GM23248 (cell line): Measurements from ENCODE around the gene PLD1. TPM values are rescaled to one million over a fixed set of nuclear protein-coding genes. Genes with fewer than 3 reads are reported as not detected.

ENCODE experiments used
- DNase-seq: peaks from one replicate; pipeline ENCODE4 v3.0.0-alpha.2; 2015
- H2AFZ ChIP-seq: fragments of 200-600 bp; sonication (generic); 2 replicates; pipeline ENCODE4 v1.6.1; 2016; ENCODE audit warnings: antibody characterized with exemption
- H3F3A ChIP-seq: fragments of 200-600 bp; sonication (generic); 2 replicates; pipeline ENCODE4 v1.6.1; 2016; ENCODE audit warnings: mild to moderate bottlenecking, antibody characterized with exemption, mixed run types; ENCODE audit not compliant: insufficient read depth
- H3K27ac ChIP-seq: fragments of 200-600 bp; sonication (generic); 2 replicates; pipeline ENCODE4 v1.5.1; 2016; ENCODE audit warnings: mild to moderate bottlenecking
- H3K27me3 ChIP-seq: fragments of 200-600 bp; sonication (generic); replicated peaks from 2 replicates; pipeline ENCODE4 v1.6.1; 2016; ENCODE audit warnings: mild to moderate bottlenecking; ENCODE audit not compliant: insufficient read depth
- H3K36me3 ChIP-seq: fragments of 200-600 bp; sonication (generic); 2 replicates; pipeline ENCODE4 v1.6.1; 2016; ENCODE audit warnings: low read depth, mild to moderate bottlenecking
- H3K4me1 ChIP-seq: fragments of 200-600 bp; sonication (generic); 2 replicates; pipeline ENCODE4 v1.6.1; 2016; ENCODE audit warnings: mild to moderate bottlenecking; ENCODE audit not compliant: insufficient read depth
- H3K4me2 ChIP-seq: fragments of 200-600 bp; sonication (generic); one replicate; pipeline ENCODE4 v1.6.1; 2016; ENCODE audit warnings: mild to moderate bottlenecking; ENCODE audit not compliant: unreplicated experiment
- H3K4me3 ChIP-seq: fragments of 200-600 bp; sonication (generic); 2 replicates; pipeline ENCODE4 v1.5.1; 2016; ENCODE audit warnings: mild to moderate bottlenecking
- H3K79me2 ChIP-seq: fragments of 200-600 bp; sonication (generic); 2 replicates; pipeline ENCODE4 v1.6.1; 2016; ENCODE audit warnings: mild to moderate bottlenecking; ENCODE audit not compliant: insufficient read depth
- H3K9ac ChIP-seq: fragments of 200-600 bp; sonication (generic); 2 replicates; pipeline ENCODE4 v1.6.1; 2016; ENCODE audit warnings: mild to moderate bottlenecking
- H3K9me2 ChIP-seq: fragments of 200-600 bp; sonication (generic); 2 replicates; pipeline ENCODE4 v1.6.1; 2016; ENCODE audit warnings: mixed run types, mild to moderate bottlenecking, moderate library complexity; ENCODE audit not compliant: insufficient read depth
- H3K9me3 ChIP-seq: fragments of 200-600 bp; sonication (generic); one replicate; pipeline ENCODE4 v1.6.1; 2017; ENCODE audit warnings: low read depth
- H4K20me1 ChIP-seq: fragments of 200-600 bp; sonication (generic); 2 replicates; pipeline ENCODE4 v1.6.0; 2016; ENCODE audit not compliant: insufficient read depth
- EZH2 ChIP-seq: fragments of 200-600 bp; sonication (generic); IDR thresholded peaks from 2 replicates; pipeline ENCODE4 v1.6.1; 2018; ENCODE audit warnings: antibody characterized with exemption, mild to moderate bottlenecking; ENCODE audit not compliant: insufficient read depth, poor library complexity, severe bottlenecking
- EZH2phosphoT487 ChIP-seq: fragments of 200-600 bp; sonication (generic); IDR thresholded peaks from 2 replicates; pipeline ENCODE4 v1.6.1; 2018; ENCODE audit warnings: antibody characterized with exemption, moderate library complexity, mild to moderate bottlenecking, low read depth; ENCODE audit not compliant: insufficient read depth
- WGBS, 2 experiments: methylation state at CpG; one replicate each; pipeline ENCODE4 v1.1.6; 2015 to 2017; ENCODE audit warnings: low lambda C conversion rate in 2 of 2, low coverage in 1 of 2; ENCODE audit errors: missing lambda C conversion rate in 2 of 2; 5-methylcytosine and 5-hydroxymethylcytosine counted together
- in situ Hi-C: fragments of 300-500 bp; cut with MboI; formaldehyde crosslinking; loops from 2 replicates; pipeline ENCODE4 v1.15.0; 2020
- polyA plus RNA-seq: library from polyadenylated mRNA; unstranded; fragments of >200 nt; fragmentation: Nextera tagmentation; extraction: Ambion mirVana; gene quantifications from 2 replicates; pipeline ENCODE4 v1.2.1, GENCODE V29; 2016
- total RNA-seq: library from RNA; depleted of rRNA; stranded (reverse); fragments of >200 nt; shearing (Covaris generic); gene quantifications from 2 replicates; pipeline ENCODE4 v1.2.3, GENCODE V29; 2014

PLD1 gene
- total and polyA plus RNA-seq, 2 experiments from 2014 or later = 3.0 to 4.6 TPM

GRCh38 chr3:171782617-171783016 is 27.7 kb downstream of the PLD1 start:
- H3K4me2 ChIP-seq = no peak overlapping the region

GRCh38 chr3:171781711-171782127 is 28.6 kb downstream of the PLD1 start:
- DNase-seq = peak; percentile 49
- H4K20me1 ChIP-seq = no peaks in the 10 kb centered on the region
- H3K27me3 ChIP-seq = no peaks in the 10 kb centered on the region
- 52 to 67% methylated on average over 4 of the region's 4 CpGs for WGBS, 2 experiments
- no peaks in the 10 kb centered on the region for H3K9me3 ChIP-seq
- no peaks in the 10 kb centered on the region for H3K36me3 ChIP-seq
- TF ChIP-seq EZH2 = no peak
- no peak for TF ChIP-seq EZH2phosphoT487
- no peaks in the 10 kb centered on the region for H3K9me2 ChIP-seq
- H2AFZ ChIP-seq = no peak overlapping the region
- H3K4me3 ChIP-seq = no peak overlapping the region
- H3K4me1 ChIP-seq = peaks cover 15% of the 10 kb centered on the region
- H3K9ac ChIP-seq = no peak overlapping the region
- in situ Hi-C loops = no loop called here
- H3K79me2 ChIP-seq = no peaks in the 10 kb centered on the region
- H3F3A ChIP-seq = peaks cover 17% of the 10 kb centered on the region
- no peak overlapping the region for H3K27ac ChIP-seq
- no peak overlapping the region for H3K4me2 ChIP-seq

More at GRCh38 chr3:171782617-171783016, 27.7 kb downstream of the PLD1 start:
- H3K27me3 ChIP-seq = no peaks in the 10 kb centered on the region
- H3K4me3 ChIP-seq = no peak overlapping the region
- 96 to 97% methylated on average over 1 of the region's 1 CpG for WGBS, 2 experiments
- no peak overlapping the region for H2AFZ ChIP-seq
- H3K9me2 ChIP-seq = no peaks in the 10 kb centered on the region
- in situ Hi-C loops = no loop called here
- DNase-seq = no peak
- H3K36me3 ChIP-seq = no peaks in the 10 kb centered on the region
- H3K9ac ChIP-seq = no peak overlapping the region
- TF ChIP-seq EZH2 = no peak
- no peak for TF ChIP-seq EZH2phosphoT487
- no peaks in the 10 kb centered on the region for H3K9me3 ChIP-seq
- H3K4me1 ChIP-seq = peaks cover 15% of the 10 kb centered on the region
- peaks cover 17% of the 10 kb centered on the region for H3F3A ChIP-seq
- no peaks in the 10 kb centered on the region for H3K79me2 ChIP-seq
- no peaks in the 10 kb centered on the region for H4K20me1 ChIP-seq
- H3K27ac ChIP-seq = no peak overlapping the region

- H3K36me3 ChIP-seq = no peaks in the 10 kb centered on the region
- WGBS, 2 experiments = 90 to 95% methylated on average over 5 of the region's 5 CpGs
- no peak overlapping the region for H2AFZ ChIP-seq
- no peaks in the 10 kb centered on the region for H3K79me2 ChIP-seq
- H3K27ac ChIP-seq = no peak overlapping the region
- DNase-seq = no peak
- no peaks in the 10 kb centered on the region for H3K9me2 ChIP-seq
- H3K9me3 ChIP-seq = no peaks in the 10 kb centered on the region
- H3F3A ChIP-seq = peaks cover 17% of the 10 kb centered on the region
- no peaks in the 10 kb centered on the region for H3K27me3 ChIP-seq
- H3K9ac ChIP-seq = no peak overlapping the region
- H3K4me2 ChIP-seq = no peak overlapping the region
- TF ChIP-seq EZH2 = no peak
- TF ChIP-seq EZH2phosphoT487 = no peak
- in situ Hi-C loops = no loop called here
- H3K4me3 ChIP-seq = no peak overlapping the region
- H4K20me1 ChIP-seq = no peaks in the 10 kb centered on the region
- H3K4me1 ChIP-seq = peaks cover 14% of the 10 kb centered on the region
Observed at GRCh38 chr3:171778493-171778892, 31.8 kb downstream of the PLD1 start.

- H3K9ac ChIP-seq = no peak overlapping the region
- H3K27me3 ChIP-seq = no peaks in the 10 kb centered on the region
- 93 to 95% methylated on average over 4 of the region's 4 CpGs for WGBS, 2 experiments
- in situ Hi-C loops = no loop called here
- H2AFZ ChIP-seq = no peak overlapping the region
- peaks cover 14% of the 10 kb centered on the region for H3F3A ChIP-seq
- H4K20me1 ChIP-seq = no peaks in the 10 kb centered on the region
- H3K79me2 ChIP-seq = no peaks in the 10 kb centered on the region
- H3K36me3 ChIP-seq = no peaks in the 10 kb centered on the region
- no peak overlapping the region for H3K4me2 ChIP-seq
- no peak overlapping the region for H3K4me3 ChIP-seq
- DNase-seq = no peak
- H3K9me3 ChIP-seq = no peaks in the 10 kb centered on the region
- H3K9me2 ChIP-seq = no peaks in the 10 kb centered on the region
- TF ChIP-seq EZH2phosphoT487 = no peak
- TF ChIP-seq EZH2 = no peak
- H3K27ac ChIP-seq = no peak overlapping the region
- H3K4me1 ChIP-seq = peaks cover 10% of the 10 kb centered on the region; the same call in 1 of the 2 replicates
Observed at GRCh38 chr3:171777596-171777995, 32.7 kb downstream of the PLD1 start.
